Astrocyte (in vitro differentiated cells and primary cell): Measurements from ENCODE around the gene WNT4.

ENCODE experiments used
- EZH2 ChIP-seq: IDR thresholded peaks from 2 replicates; pipeline ENCODE4 v1.6.1; 2012; ENCODE audit warnings: mild to moderate bottlenecking, low read length, inconsistent platforms; ENCODE audit not compliant: insufficient read depth
- TF ChIP-seq, protein P1 (sequence below): IDR thresholded peaks from 2 replicates; pipeline ENCODE4 v1.5.1; 2011; ENCODE audit warnings: low read depth, mild to moderate bottlenecking, inconsistent platforms, low read length, moderate library complexity; ENCODE audit not compliant: insufficient read depth

DNA sequence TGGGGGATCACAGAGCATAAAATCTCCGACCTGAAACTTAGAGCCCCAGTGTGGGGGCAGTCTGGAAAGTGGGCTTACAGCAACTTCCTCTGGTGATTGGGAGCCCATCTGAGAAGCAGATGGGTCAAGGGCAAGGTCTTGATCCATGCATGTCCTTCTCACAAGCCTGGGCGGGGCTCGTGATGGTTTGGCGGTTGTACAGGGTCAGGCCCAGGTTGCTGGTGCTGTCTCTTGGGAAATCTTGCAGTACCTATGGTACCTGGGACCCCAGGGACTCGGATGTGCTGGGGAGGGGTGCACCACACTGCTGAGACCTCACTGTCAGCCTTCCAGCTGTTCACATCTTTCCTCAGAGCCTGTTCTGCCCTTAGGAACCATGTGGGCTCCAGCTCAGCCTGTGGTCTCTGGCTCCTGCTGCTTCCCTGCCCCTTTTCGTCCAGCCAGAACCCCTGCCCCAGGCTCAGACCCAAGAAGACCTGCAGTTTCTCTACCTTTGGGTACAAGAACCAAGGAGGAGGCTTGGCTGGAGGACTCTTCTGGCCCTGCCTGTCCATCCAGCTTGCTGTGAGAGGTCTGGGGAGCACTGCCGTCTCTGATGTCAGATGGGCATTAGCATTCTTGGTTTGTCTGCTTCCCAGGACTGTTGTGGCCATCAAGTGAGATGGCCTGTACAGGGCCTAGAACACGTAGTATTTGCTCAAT is 24.5 kb downstream of the WNT4 start:
- TF ChIP-seq, protein P1, sequence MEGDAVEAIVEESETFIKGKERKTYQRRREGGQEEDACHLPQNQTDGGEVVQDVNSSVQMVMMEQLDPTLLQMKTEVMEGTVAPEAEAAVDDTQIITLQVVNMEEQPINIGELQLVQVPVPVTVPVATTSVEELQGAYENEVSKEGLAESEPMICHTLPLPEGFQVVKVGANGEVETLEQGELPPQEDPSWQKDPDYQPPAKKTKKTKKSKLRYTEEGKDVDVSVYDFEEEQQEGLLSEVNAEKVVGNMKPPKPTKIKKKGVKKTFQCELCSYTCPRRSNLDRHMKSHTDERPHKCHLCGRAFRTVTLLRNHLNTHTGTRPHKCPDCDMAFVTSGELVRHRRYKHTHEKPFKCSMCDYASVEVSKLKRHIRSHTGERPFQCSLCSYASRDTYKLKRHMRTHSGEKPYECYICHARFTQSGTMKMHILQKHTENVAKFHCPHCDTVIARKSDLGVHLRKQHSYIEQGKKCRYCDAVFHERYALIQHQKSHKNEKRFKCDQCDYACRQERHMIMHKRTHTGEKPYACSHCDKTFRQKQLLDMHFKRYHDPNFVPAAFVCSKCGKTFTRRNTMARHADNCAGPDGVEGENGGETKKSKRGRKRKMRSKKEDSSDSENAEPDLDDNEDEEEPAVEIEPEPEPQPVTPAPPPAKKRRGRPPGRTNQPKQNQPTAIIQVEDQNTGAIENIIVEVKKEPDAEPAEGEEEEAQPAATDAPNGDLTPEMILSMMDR = no peak
- TF ChIP-seq EZH2 = no peak
